HG02981 (cell line): ENCODE results near the gene DNM3.
"Not testable (repeated sequence)": the region's sequence is repeated elsewhere in the genome, so short reads cannot be mapped to it uniquely, and the experiment has no call there.

Source experiments
- ATAC-seq: cut with Tn5 transposase; IDR thresholded peaks from one replicate; pipeline ENCODE4 v1.9.1; 2021; ENCODE audit warnings: mild to moderate bottlenecking, moderate library complexity; ENCODE audit not compliant: unreplicated experiment

The DNM3 gene

DNA sequence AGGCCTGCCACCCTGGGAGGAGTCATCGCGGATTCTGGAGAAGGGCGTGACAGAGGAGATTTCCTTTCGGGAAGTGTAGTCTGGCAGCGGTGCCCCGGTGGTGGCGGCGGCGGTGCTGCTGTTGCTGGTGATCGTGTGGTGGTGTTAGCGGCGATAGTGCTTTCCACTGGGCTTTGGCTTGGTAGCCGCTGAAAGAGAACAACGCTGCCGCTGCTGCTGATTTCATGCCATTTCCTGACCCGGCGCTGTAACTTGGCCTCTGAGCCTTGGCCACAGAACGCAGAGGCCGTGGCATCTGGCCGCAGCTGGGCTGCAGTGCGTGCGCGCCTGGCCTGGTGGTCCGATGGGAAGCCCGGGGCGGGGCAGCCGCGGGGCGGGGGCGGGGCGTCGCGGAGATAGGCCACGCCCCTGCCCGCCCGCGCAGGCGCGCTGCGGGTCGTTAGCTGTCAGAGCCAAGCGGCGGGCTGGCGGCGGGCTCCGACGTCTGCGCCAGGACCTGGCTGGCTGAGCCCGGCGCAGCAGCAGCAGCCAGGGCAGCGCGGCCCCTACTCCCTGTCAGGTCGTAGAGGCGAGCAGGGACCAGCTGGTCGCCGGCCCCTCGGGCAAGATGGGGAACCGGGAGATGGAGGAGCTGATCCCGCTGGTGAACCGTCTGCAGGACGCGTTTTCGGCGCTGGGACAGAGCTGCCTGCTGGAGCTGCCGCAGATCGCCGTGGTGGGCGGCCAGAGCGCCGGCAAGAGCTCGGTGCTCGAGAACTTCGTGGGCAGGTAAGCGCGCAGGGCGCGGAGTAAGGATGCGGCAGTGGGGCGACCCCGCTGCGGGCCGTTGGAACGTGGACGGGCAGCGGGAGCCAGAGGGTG, at the start of gene DNM3:
Gene DNM3 (plus strand): TSS at position 449 of the 861 bp plus-strand sequence. CDS start 159 bp downstream, at position 608.
- ATAC-seq, result peak; percentile 90

GRCh38 chr1:171792656-171793369, 48.5 kb upstream of the DNM3 start:
- ATAC-seq, result no peak

DNA sequence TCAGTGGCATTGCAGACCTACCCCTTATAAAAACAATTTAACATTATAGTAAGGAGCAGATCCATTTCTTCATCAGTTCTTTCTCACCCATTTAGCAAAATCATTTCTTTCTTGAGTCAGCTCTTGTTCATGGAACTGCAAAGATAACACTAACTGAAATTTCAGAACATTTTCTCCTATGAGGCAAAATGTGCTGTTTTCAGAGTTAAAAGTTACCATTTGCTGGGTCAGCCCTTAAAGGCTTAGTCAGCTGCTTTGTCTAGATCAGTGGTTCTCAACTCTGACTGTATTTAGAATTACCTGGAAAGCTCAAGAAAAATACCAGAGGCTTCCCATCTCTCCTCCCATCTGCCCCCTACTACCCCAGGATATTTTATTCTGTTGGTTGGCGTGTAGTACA, 47.7 kb upstream of the DNM3 start:
- ATAC-seq, result no peak

DNA sequence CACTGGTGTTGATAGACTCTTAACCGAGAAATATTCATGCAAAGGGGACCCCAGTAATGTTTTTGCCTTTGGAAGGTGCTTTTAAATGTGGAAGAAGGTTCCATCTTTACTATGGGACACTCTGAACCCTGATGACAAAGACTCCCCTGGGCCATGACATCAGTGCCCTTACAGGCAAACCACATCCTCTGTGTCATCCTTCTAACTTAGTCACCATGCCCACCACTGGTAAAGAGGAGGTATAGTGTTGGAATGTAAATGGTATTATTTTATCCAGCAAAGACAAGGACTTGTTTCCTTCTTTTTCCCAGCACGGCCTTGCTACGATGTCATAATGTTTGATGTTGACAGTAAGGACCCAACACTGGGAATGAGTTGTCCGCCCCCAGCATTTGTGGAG, 47.2 kb upstream of the DNM3 start:
- ATAC-seq, result no peak

- ATAC-seq, result no peak
Measured at GRCh38 chr1:171796592-171796991, 44.7 kb upstream of the DNM3 start.

GRCh38 chr1:171798311-171798710, 43.0 kb upstream of the DNM3 start:
- ATAC-seq, result no peak

- no peak for ATAC-seq
Measured at GRCh38 chr1:171798765-171799164, 42.5 kb upstream of the DNM3 start.

DNA sequence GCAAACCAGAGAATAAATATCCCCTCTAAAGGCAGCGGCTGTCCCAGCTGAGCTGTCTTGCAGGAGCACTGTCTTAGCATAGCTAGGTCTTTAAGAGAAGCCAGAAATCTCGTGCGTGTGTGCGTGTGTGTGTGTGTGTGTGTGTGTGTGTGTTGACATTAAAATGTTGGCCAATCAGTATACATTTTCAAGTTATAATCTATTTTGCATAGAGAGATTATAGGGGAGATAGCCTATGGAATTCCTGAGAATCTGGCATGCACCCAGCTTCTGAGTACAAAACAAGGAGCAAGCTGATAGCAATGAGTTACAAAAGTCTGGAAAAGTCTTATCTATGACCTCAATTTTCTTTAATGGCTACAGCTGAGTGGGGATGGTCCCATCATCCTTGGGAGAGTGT, 42.1 kb upstream of the DNM3 start:
- ATAC-seq, result no peak

GRCh38 chr1:171799698-171800097, 41.6 kb upstream of the DNM3 start:
- not testable (repeated sequence) for ATAC-seq

- no peak for ATAC-seq
Measured at GRCh38 chr1:171800342-171800741, 41.0 kb upstream of the DNM3 start.

DNA sequence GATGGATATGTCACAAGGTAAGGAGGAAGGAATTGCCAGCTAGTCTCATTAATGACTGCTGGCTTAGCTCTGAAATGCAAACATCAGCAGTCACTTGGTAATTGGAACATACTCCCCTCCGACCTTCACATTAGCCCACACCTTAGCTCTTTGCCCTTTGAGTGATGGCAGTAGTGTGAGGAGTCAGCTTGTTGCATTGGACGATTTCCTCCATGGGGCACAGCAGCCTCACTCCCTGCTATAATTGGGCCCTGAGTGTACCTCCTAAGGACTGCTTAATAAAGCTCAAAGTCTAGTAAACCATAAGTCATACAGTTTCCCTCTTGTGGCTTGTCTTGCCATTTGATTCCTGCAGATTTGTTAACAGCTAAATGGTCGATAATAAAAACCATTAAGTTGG, 40.4 kb upstream of the DNM3 start:
- ATAC-seq, result no peak

GRCh38 chr1:171801487-171801891, 39.8 kb upstream of the DNM3 start:
- ATAC-seq, result no peak

GRCh38 chr1:171802207-171802606, 39.1 kb upstream of the DNM3 start:
- ATAC-seq, result no peak

DNA sequence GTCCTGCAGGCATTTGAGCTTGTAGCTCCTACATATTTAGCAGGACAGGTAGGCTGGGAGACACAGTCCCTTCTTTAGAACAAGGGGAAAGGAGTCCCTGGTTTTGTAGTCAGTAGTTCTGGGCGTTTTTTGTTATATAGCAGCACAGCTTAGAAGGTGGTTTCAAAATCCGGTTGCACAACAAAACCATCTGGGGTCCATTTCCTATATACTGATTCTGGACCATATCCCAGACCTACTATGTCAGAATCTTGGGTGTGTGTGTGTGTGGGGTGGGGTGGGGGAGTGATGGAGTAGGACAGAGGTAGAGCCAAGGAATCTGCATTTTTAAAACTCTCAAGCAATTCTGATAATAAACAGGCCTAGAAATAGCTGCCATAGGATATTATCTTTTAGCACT, 38.3 kb upstream of the DNM3 start:
- ATAC-seq, result no peak

DNA sequence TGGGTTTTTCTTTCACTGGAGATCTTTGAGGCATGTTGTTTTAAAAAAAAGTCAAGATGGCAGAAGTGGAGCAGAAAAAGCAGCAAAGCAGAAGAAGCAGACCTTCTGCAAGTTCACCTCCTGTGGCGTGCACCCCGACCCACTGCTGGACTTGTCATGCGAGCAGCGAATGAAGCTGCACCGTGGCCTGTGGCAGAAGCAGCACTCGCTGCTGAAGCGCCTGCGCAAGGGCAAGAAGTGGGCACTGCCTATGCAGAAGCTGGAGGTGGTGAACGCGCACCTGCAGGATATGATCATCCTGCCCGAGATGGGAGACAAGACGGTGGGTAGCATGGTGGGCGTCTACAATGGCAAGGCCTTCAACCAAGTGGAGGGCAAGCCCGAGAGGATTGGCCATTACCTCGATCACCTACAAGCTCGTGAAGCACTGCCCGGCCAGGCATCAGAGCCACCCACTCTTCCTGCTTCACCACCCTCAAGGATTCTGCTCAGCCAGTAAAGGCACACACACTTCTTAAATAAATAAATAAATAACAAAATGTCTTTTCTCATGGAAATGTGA, 37.8 kb upstream of the DNM3 start:
- no peak for ATAC-seq

DNA sequence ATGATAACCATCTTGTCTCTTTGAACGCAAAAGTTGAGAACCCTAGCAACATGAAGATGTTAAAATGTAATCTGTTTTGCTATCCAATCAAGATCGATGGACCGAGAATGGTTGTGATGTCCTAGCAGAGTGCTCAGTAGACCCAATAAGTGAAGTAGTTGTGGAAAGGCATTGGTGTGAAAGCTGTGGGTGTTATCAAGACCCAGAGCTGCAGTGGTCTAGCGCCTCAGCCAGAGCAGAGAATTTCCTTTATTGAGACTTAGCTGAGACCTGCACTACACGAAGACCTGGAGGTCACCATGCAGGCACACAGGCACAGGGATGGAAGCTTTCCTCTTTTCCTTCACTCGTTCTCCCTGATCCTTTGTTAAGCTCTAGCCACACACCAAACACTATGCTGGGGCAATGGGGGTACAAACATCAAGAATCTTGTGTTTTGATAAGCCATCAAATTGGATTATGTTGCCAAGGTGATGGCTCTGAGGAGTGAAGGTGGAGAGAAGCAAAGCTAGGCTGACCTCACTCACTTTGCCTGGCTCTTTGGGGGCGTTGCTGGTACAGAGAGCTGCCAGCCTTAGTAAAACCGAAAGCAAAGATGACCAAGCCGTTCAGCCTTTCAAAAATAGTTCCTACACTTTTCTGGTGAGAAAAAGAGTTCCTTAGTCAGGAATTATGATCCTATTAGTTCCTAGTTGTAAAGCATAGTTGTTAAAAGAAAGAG, 35.7 kb upstream of the DNM3 start:
- ATAC-seq, result peak; percentile 77

DNA sequence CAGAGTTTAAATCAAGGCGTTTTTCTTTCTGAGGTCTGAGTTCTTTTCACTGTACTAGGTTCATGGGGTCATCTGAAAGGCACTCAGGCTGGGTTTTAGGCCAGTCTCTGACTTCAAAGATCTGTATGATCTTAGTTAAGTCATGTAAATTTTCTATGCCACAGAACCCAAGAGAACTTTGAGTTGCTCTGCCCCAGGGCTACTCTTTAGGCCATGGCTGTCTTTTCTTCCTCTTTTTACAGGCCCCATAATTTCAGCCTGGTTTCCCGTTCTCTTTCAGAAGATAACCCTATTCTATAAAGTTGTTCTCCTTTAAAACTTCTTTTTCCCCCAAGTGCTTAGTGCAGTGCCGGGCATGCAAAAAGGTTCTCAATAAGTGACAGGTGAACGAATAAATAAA, 33.7 kb upstream of the DNM3 start:
- ATAC-seq, result no peak

GRCh38 chr1:171809834-171810233, 31.5 kb upstream of the DNM3 start:
- ATAC-seq, result no peak

DNA sequence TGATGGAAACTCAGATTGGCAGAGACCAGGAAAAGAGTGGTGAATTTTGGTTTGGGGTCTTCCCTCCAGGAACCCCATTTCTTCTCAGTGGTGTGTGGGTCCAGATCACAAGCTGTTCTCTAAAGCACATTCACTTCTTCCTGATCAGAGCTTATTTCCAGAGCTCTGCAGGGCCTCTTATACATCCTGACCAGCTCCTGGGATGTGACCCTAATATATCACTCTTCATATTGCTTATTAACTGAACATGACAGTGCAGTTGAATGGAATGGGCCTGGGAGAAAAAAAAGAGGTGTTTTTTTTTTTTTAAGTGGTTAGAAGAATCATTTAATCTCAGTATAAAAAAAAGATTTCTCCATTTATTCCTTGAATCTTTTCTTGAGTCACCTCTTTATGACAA, 29.6 kb upstream of the DNM3 start:
- ATAC-seq, result no peak

GRCh38 chr1:171814692-171815091, 26.6 kb upstream of the DNM3 start:
- ATAC-seq, result no peak

GRCh38 chr1:171816300-171816901, 24.9 kb upstream of the DNM3 start:
- no peak for ATAC-seq
